Hepatic stellate cell (primary cell): Measurements from ENCODE around the gene PODXL2.

Experiments
- DNase-seq: peaks from one replicate; pipeline ENCODE4 v3.0.0; 2011; ENCODE audit warnings: low spot score

The PODXL2 gene

GRCh38 chr3:127655641-127656040 lies 26.7 kb downstream of the PODXL2 start:
- DNase-seq, result peak; percentile 74

GRCh38 chr3:127656906-127657305 lies 27.9 kb downstream of the PODXL2 start:
- no peak for DNase-seq

GRCh38 chr3:127658234-127658633 lies 29.2 kb downstream of the PODXL2 start:
- no peak for DNase-seq

- no peak for DNase-seq
Measured at GRCh38 chr3:127660621-127661251, 31.8 kb downstream of the PODXL2 start.

- no peak for DNase-seq
Measured at GRCh38 chr3:127661600-127661999, 32.6 kb downstream of the PODXL2 start.

GRCh38 chr3:127662001-127662469 lies 33.0 kb downstream of the PODXL2 start:
- DNase-seq, result no peak

GRCh38 chr3:127663151-127663550 lies 34.2 kb downstream of the PODXL2 start:
- DNase-seq, result no peak

- DNase-seq, result no peak
Measured at GRCh38 chr3:127665165-127665564, 36.2 kb downstream of the PODXL2 start.

- no peak for DNase-seq
Measured at GRCh38 chr3:127665586-127665985, 36.6 kb downstream of the PODXL2 start.

- no peak for DNase-seq
Measured at GRCh38 chr3:127666676-127667075, 37.7 kb downstream of the PODXL2 start.

GRCh38 chr3:127667119-127667681 lies 38.2 kb downstream of the PODXL2 start:
- DNase-seq, result no peak

GRCh38 chr3:127668906-127669305 lies 39.9 kb downstream of the PODXL2 start:
- no peak for DNase-seq

- no peak for DNase-seq
Measured at GRCh38 chr3:127669541-127670228, 40.7 kb downstream of the PODXL2 start.

- DNase-seq, result no peak
Measured at GRCh38 chr3:127670229-127670559, 41.2 kb downstream of the PODXL2 start.

- no peak for DNase-seq
Measured at GRCh38 chr3:127670761-127671522, 42.0 kb downstream of the PODXL2 start.

GRCh38 chr3:127671523-127672428 lies 42.8 kb downstream of the PODXL2 start:
- peak; percentile 51 for DNase-seq

- peak; percentile 91 for DNase-seq
Measured at GRCh38 chr3:127672429-127673190, 43.6 kb downstream of the PODXL2 start, which contains the start of gene ABTB1. TSS of gene ABTB1 (plus strand) at chr3:127672952. CDS start at chr3:127673026, 74 bp downstream.

GRCh38 chr3:127673191-127674100 lies 44.5 kb downstream of the PODXL2 start:
- peak; percentile 74 for DNase-seq

GRCh38 chr3:127674101-127674721 lies 45.2 kb downstream of the PODXL2 start:
- DNase-seq, result no peak
